HG03558 (cell line): ENCODE data around the gene FAM234A.
"Not testable (repeated sequence)": the region's sequence is repeated elsewhere in the genome, so short reads cannot be mapped to it uniquely, and the experiment has no call there.

Source experiments
- ATAC-seq: cut with Tn5 transposase; IDR thresholded peaks from one replicate; pipeline ENCODE4 v1.9.1; 2021; ENCODE audit warnings: moderate number of reproducible peaks; ENCODE audit not compliant: unreplicated experiment; ENCODE audit errors: extremely low read depth

FAM234A gene

DNA sequence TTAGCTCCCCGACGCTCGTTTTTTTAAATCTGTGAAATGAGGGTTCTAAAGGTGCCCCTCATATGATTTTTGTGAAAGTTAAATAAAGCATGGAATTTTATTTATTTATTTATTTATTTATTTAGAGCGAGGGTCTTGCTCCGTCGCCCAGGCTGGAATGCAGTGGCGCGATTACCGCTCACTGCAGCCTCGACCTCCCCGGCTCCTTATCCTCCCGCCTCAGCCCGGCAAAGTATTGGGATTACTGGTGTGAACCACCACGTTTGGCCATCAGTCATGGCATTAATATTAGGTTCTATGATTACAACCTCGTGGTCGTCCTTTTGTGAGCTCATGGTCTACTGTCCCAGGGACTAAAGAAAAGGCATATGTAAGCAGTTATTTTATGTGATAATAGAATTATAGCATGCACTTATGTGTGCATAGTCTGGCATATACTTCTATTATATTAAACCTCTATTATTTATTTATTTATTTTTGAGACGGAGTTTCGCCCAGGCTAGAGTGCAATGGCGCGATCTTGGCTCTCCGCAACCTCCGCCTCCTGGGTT lies 4.8 kb upstream of the FAM234A start:
- no peak for ATAC-seq

DNA sequence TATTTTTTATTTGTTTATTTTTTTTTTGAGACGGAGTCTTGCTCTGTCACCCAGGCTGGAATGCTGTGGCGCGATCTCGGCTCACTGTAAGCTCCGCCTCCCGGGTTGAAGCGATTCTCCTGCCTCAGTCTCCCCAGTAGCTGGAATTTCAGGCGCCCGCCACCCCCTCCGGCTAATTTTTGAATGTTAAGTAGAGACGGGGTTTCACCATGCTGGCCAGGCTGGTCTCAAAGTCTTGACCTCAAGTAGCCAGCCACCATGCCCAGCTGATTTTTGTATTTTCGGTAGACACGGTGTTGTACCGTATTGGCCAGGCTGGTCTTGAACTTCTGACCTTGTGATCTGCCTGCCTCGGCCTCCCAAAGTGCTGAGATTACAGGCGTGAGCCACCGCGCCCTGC lies 4.3 kb upstream of the FAM234A start:
- not testable (repeated sequence) for ATAC-seq

DNA sequence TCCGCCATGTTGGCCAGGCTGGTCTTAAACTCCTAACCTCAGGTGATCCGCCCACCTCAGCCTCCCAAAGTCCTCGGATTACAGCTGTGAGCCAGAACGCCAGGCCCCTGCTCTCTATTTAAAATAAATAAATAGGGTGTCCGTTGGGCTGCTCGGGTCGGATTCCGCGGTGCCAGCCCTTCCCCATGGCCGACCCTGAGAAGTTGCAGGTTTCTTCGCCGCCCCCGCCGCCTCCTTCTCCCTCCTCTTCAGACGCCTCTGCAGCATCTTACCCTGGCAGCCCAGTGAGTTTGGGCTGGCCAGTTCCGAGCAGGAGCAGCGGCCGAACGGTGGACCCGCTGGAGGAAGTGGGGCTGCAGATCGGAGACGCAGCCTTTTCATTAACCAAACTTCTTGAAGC lies 3.7 kb upstream of the FAM234A start:
- ATAC-seq = no peak

DNA sequence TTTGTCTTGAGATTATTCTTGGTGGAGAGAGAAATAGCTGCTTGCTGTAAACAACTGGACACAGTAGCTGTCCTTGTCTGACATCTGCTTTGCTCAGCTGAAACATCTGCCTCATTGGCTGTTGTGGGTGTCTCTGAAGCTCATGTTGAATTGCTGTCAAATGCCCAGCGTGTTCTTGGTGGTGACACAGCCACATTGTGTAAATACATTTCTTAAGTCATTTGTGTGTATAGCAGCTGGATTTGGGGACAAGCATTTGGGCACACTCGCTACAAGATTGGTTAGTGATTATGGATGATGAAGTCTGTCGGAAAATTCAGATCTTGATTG lies 5.3 kb downstream of the FAM234A start:
- no peak for ATAC-seq

DNA sequence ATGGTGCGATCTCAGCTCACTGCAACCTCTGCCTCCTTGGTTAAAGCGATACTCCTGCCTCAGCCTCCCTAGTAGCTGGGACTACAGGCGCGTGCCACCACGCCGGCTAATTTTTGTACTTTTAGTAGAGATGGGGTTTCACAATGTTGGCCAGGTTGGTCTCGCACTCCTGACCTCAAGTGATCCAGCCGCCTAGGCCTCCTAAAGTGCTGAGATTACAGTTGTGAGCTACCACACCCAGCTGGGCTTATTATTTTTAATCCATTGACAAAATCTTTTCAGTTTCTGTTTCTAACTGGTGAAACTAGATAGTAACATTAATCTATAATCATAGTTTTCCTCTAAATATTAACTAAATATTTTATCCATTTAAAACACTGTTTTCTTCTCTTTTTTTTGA lies 5.9 kb downstream of the FAM234A start:
- ATAC-seq = no peak

DNA sequence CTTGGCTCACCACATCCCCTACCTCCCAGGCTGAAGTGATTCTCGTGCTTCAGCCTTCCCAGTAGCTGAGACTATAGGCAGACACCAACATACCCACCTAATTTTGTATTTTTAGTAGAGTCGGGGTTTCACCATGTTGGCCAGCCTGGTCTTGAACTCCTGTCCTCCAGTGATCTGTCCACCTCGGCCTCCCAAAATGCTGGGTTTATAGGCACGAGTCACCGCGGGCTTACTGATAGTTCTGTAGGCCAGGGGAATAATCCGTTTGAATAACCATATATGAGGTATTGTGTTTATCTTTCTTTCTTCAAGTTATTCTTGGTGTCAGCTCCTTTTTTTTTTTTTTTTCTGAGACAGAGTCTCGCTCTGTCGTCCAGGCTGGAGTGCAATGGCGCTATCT lies 7.7 kb downstream of the FAM234A start:
- no peak for ATAC-seq

DNA sequence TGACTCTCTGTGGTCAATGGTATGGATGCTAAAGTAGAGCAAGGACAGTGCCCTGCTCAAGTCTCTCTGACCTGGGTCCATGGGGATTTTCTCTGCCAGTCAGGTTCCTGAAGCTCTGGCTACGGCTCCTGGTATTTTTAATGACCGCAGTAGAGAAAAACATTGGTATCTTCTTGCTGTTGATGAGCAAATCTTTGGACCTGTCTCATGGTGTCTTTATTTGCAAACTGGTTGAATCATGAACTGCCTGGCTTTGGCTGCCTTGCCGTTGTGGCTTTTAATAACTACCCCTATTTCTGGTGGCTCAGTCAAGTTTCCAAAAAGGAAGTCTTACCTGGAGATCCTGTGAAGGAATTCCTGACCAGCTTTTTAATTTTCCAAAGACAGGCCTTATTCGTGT lies 8.7 kb downstream of the FAM234A start:
- ATAC-seq = no peak

DNA sequence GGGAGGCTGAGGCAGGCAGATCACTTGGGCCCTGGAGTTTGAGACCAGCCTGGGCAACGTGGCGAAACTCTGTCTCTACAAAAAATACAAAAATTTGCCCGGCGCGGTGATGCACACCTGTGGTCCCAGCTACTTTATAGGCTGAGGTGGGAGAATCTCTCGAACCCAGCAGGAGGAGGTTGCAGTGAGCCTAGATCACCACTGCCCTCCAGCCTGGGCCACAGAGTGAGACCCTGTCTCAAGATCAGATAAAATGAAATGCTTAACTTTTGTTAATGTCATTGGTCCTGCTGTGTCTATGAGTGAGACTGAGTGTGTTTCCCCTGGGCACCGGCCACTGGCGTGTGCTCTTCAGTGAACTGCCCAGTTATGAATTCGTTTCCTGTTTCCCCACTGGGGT lies 10.5 kb downstream of the FAM234A start:
- no peak for ATAC-seq

DNA sequence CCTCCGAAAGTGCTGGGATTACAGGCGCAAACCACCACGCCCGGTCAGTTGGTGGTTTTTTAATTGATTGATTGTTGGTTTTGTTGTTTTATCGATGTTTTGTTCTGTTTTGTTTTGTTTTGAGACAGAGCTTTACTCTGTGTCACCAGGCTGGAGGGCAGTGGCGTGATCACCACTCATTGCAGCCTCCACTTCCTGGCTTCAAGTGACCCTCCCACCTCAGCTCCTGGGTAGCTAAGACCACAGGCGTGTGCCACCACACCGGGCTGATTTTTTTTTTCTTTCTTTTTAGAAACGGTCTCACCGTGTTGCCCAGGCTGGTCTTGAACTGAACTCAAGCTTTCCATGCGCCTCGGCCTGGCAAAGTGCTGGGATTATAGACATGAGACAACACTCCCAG lies 12.4 kb downstream of the FAM234A start:
- no peak for ATAC-seq

DNA sequence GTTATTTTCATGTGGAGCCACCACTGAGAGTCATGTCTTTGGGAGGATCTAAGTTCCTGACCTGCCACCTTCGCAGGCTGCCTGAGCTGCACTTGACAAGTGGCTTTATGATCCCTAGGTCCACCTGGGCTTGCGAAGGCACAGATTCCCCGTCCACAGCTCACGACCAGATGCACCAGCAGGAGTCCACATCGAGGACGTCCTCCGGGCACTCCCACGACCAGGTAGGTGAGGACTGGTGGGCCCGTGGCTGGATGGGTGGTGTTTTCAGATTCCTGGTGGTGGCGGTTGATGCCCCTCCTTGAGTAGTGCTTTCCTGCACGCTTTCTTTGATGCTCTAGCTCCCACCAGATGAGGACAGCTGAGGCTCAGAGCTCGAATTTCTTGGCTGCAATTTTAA lies 14.8 kb downstream of the FAM234A start:
- no peak for ATAC-seq

DNA sequence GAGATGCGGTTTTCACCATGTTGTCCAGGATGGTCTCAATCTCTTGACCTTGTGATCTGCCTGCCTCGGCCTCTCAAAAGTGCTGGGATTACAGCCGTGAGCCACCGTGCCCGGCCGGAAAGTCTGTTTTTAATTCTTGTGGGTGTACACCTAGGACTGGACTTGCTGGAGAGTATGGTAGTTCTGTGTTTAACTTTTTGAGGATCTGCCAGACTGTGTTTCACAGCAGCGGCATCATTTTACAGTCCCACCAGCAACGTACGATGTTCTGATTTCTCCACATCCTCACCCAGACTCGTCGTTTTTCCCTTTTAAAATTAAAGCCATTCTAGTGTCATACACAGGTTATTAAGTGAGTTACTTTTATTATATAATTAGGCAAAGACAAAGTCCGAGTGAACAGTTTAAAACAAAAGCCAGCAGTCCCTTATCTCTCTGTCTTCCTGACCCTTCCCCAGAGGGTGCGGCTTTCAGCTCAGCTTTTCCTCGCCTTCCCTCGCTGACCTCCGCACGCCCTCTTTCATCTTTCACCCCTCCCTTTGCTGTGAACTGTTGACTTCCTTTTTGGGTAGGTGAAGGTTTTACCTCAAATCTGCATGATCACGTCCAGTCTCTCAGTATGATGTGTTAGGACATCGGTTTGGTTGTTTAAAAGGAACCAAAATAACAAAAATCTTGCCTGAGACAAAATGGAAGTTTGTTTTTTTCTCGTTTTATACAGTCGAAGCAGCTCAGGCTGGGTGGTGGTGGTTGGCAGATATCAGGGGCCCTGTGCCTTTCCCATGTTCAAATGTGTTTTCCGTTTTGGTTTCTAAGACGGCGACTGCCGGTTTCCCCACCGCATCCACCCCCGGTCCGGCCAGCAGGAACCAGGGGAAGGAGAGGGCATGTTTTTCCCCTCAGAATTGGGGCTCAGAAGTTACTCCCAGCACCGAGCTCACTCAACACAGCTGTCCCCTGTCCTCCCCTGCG lies 18.0 kb downstream of the FAM234A start:
- no peak for ATAC-seq

DNA sequence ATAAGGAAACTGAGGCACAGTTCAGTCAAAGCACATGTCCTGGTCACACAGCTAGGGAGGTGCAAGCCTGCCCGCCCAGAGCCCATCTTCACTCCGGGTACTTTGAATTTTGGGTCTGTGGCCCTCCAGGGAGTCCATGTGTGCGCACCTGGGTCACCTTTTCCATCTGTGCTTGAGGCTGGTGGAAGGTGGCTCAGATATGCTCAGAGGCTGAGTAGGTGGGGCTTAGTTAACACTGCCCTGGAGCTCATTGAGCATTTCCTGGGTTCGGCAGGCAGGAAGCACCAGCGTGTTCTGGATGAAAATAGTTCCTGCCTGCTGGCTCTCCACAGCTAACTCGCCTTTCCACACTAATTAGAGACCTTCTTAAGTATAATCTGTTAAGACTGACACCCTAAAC lies 19.2 kb downstream of the FAM234A start:
- no peak for ATAC-seq

DNA sequence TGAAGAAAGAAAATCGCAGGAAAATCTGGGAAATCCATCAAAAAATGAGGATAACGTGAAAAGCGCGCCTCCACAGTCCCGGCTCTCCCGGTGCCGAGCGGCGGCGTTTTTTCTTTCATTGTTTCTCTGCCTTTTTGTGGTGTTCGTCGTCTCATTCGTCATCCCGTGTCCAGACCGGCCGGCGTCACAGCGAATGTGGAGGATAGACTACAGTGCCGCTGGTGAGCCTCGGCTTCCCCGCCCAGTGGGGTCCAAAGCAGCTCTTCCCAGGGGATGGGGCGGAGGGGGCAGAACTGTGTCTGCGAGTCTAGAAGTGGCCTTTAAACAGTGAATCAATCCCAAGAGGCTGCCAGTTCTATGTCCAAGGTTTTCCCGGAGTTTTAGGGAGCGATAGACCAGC lies 19.8 kb downstream of the FAM234A start:
- no peak for ATAC-seq

DNA sequence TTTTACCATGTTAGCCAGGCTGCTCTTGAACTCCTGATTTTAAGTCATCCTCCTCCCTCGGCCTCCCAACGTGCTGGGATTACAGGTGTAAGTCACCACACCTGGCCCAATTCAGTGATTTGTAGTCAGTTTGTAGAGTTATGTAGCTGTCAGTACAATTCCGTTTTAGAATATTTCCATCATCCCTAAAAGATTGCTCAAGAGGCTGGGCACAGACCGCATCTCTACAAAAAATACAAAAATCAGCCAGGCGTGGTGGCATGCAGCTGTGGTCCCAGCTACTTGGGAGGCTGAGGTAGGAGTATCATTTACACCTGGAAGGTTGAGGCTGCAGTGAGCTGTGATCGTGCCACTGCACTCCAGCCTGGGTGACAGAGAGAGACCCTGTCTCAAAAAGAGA lies 20.6 kb downstream of the FAM234A start:
- ATAC-seq = no peak

DNA sequence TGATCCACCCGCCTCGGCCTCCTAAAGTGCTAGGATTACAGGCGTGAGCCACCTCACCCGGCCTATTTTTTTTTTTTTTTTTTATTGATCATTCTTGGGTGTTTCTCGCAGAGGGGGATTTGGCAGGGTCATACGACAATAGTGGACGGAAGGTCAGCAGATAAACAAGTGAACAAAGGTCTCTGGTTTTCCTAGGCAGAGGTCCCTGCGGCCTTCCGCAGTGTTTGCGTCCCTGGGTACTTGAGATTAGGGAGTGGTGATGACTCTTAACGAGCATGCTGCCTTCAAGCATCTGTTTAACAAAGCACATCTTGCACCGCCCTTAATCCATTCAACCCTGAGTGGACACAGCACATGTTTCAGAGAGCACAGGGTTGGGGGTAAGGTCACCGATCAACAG lies 23.5 kb downstream of the FAM234A start:
- ATAC-seq = not testable (repeated sequence)

DNA sequence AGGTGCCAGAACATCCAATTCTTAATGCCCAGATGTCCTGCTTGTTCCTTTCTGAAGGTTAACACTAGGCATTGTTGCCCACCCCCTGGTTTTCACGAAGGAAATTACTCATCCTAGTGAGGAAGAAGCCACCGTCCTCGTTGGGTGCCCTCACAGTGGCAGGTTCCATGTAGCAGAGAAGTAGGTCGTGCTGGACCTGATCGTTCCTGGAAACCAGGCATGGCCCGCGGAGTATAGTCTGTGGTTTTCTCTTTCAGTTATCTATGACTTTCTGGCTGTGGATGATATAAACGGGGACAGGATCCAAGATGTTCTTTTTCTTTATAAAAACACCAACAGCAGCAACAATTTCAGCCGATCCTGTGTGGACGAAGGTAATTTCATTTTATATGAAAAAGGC lies 24.6 kb downstream of the FAM234A start:
- no peak for ATAC-seq

DNA sequence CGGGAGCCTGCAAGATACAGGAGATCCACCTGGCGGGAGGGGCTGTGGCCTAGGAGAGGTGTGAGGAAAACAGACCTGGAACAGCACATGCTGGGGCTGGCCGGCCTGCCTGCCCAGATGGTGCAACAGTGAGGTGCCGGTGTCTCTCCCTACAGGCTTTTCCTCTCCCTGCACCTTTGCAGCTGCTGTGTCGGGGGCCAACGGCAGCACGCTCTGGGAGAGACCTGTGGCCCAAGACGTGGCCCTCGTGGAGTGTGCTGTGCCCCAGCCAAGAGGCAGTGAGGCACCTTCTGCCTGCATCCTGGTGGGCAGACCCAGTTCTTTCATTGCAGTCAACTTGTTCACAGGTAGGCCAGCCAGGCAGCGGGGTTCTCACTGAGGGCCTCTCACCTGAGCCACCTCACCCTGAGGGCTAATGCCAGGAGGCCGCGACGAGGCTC lies 25.2 kb downstream of the FAM234A start:
- ATAC-seq = no peak

DNA sequence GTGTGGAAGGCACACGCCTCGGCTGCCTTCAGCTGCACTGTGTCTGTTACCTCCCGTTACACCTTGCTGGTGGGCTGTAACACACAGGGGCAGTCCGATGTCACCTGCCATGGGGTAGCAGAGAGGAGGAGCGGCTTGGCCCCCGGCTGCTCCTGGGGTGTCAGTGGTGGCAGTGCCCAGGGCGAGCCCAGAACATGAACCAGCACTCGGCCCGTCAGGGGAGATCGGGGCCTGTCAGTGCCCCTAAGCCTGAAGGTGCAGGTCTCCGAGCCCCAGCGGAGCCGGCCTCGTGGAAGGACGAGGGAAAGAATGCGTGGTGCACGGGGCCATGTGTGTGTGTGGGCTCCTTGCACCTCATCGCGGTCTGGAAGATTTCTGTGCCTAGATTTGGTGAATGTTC lies 25.7 kb downstream of the FAM234A start:
- no peak for ATAC-seq

DNA sequence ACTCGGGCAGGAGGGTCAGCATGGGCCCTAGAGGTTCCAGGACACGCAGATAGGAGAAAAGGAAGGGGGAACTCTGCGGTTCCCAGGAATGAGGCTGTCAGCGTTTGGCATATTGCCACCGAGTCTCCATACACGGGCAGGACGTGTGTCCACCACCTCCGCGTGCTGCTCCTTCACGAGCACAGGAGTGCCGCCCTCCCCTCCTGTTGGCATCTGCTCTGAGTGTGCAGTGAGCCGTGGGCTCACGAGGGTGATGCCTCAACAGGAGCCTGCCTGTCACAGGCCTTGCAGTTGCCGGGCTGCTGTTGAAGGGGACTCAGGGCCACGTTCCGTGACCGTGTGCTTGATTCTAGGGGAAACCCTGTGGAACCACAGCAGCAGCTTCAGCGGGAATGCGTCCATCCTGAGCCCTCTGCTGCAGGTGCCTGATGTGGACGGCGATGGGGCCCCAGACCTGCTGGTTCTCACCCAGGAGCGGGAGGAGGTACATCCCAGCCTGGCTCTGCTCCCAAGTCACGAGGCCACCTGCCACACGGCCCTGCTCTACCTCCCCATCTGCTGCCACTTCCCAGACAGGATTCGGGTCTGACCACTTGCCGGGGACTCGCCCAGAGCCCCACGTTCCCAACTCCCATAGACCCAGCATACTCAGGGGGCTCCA lies 26.5 kb downstream of the FAM234A start:
- no peak for ATAC-seq

DNA sequence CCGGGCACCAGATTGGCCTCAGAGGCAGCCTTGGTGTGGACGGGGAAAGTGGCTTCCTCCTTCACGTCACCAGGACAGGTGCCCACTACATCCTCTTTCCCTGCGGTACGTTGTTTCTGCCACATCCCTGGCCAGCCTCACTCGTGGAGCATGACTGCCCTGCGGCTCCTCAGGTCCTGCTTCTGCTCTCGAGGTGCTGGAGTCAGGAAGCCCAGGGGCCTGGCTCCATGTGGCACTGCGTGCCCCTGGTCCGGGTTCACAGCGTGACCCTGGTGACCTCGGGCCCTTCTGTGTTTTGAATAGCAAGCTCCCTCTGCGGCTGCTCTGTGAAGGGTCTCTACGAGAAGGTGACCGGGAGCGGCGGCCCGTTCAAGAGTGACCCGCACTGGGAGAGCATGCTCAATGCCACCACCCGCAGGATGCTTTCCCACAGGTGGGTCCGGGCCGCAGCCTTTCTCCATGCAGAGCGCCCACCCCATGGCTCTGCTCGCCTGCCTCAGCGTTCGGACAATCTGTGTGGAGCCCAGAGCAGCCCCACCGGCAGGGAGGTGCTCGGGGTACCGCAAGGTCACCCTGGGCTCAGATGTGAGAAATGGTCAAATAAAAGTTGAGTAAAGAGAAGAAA lies 27.6 kb downstream of the FAM234A start:
- no peak for ATAC-seq

DNA sequence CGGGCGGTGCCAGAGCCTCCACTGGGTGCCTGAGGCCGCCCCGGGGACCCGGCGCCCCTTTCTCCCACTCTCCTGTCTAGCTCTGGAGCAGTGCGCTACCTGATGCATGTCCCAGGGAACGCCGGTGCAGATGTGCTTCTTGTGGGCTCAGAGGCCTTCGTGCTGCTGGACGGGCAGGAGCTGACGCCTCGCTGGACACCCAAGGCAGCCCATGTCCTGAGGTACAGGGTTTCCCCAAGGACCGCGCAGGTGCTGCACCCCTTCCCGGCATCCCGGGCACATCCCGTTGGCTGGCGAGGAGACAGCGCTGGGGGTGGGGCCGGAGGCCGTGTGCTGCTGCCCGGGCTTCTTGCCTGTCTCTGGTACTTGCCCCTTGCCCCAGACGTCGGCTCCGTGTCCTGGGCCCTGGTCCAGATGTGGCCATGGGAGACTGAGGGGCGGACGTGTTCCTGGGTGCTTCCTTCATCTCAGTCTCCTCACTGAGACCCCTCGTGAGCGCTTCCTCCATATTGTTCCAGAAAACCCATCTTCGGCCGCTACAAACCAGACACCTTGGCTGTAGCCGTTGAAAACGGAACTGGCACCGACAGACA lies 28.7 kb downstream of the FAM234A start:
- no peak for ATAC-seq
